SK-N-SH treated with all-trans-retinoic acid at 6 μM for 48 hours (cell line): Measurements from ENCODE around the gene CLCN4.

Experiments used
- ATAC-seq: fragments of 200-7000 bp; cut with Tn5 transposase; 3 replicates; pipeline ENCODE4 v1.9.1; 2020; ENCODE audit warnings: mild to moderate bottlenecking, moderate library complexity
- BACH2 ChIP-seq: fragments of 250-450 bp; sonication (Bioruptor Pico); IDR thresholded peaks from 2 replicates; pipeline ENCODE4 v1.9.0; 2021; ENCODE audit warnings: mild to moderate bottlenecking, borderline replicate concordance
- CSDC2 ChIP-seq: fragments of 250-450 bp; sonication (Bioruptor Pico); IDR thresholded peaks from 2 replicates; pipeline ENCODE4 v1.5.0; 2020; ENCODE audit warnings: mild to moderate bottlenecking, moderate library complexity
- ESRRG ChIP-seq: fragments of 250-450 bp; sonication (Bioruptor Pico); IDR thresholded peaks from 2 replicates; pipeline ENCODE4 v1.6.1; 2021; ENCODE audit warnings: mild to moderate bottlenecking
- GLIS3 ChIP-seq: fragments of 250-450 bp; sonication (Bioruptor Pico); IDR thresholded peaks from 2 replicates; pipeline ENCODE4 v1.5.0; 2020; ENCODE audit warnings: mild to moderate bottlenecking, moderate library complexity
- ISL1 ChIP-seq: fragments of 250-450 bp; sonication (Bioruptor Pico); IDR thresholded peaks from 2 replicates; pipeline ENCODE4 v2.1.2; 2022; ENCODE audit warnings: mild to moderate bottlenecking, moderate library complexity
- OSR1 ChIP-seq: fragments of 250-450 bp; sonication (Bioruptor Pico); IDR thresholded peaks from 2 replicates; pipeline ENCODE4 v1.8.0; 2022; ENCODE audit warnings: moderate library complexity, mild to moderate bottlenecking, inconsistent platforms
- POU6F1 ChIP-seq: fragments of 250-450 bp; sonication (Bioruptor Pico); IDR thresholded peaks from 2 replicates; pipeline ENCODE4 v1.8.0; 2021; ENCODE audit warnings: low read depth, mild to moderate bottlenecking, moderate library complexity, borderline replicate concordance
- PPARA ChIP-seq: fragments of 250-450 bp; sonication (Bioruptor Pico); IDR thresholded peaks from 2 replicates; pipeline ENCODE4 v1.5.0; 2020; ENCODE audit warnings: mild to moderate bottlenecking, borderline replicate concordance
- RARB ChIP-seq: fragments of 250-450 bp; sonication (Bioruptor Pico); IDR thresholded peaks from 2 replicates; pipeline ENCODE4 v1.8.0; 2021; ENCODE audit warnings: mild to moderate bottlenecking, moderate library complexity
- SNAI2 ChIP-seq: fragments of 250-450 bp; sonication (Bioruptor Pico); IDR thresholded peaks from 2 replicates; pipeline ENCODE4 v1.5.0; 2020; ENCODE audit warnings: mild to moderate bottlenecking, moderate library complexity
- TCF4 ChIP-seq: fragments of 250-450 bp; sonication (Bioruptor Pico); IDR thresholded peaks from 2 replicates; pipeline ENCODE4 v1.8.0; 2021; ENCODE audit warnings: mild to moderate bottlenecking, moderate library complexity, borderline replicate concordance
- TOX ChIP-seq: fragments of 250-450 bp; sonication (Bioruptor Pico); IDR thresholded peaks from 2 replicates; pipeline ENCODE4 v1.8.0; 2021; ENCODE audit warnings: mild to moderate bottlenecking, moderate library complexity, borderline replicate concordance
- TSHZ2 ChIP-seq: fragments of 250-450 bp; sonication (Bioruptor Pico); IDR thresholded peaks from 2 replicates; pipeline ENCODE4 v1.5.0; 2020; ENCODE audit warnings: mild to moderate bottlenecking, moderate library complexity
- ZFP30 ChIP-seq: fragments of 450-650 bp; formaldehyde crosslinking; IDR thresholded peaks from 2 replicates; pipeline ENCODE4 v1.5.0; 2022; ENCODE audit warnings: mild to moderate bottlenecking, moderate library complexity
- ZNF565 ChIP-seq: fragments of 450-650 bp; formaldehyde crosslinking; conservative IDR thresholded peaks from 2 replicates; pipeline ENCODE4 v1.5.0; 2020; ENCODE audit warnings: low read depth, mild to moderate bottlenecking, moderate library complexity
- ZNF70 ChIP-seq: fragments of 450-650 bp; formaldehyde crosslinking; IDR thresholded peaks from 2 replicates; pipeline ENCODE4 v1.5.0; 2020; ENCODE audit warnings: mild to moderate bottlenecking, moderate library complexity
- ZNF8 ChIP-seq: fragments of 450-650 bp; formaldehyde crosslinking; IDR thresholded peaks from 2 replicates; pipeline ENCODE4 v1.5.0; 2020; ENCODE audit warnings: mild to moderate bottlenecking, moderate library complexity
- TF ChIP-seq, protein P1 (sequence below): fragments of 250-450 bp; sonication (Bioruptor Pico); IDR thresholded peaks from 2 replicates; pipeline ENCODE4 v1.8.0; 2020; ENCODE audit warnings: mild to moderate bottlenecking, moderate library complexity, borderline replicate concordance
- TF ChIP-seq, protein P2 (sequence below): fragments of 250-450 bp; sonication (Bioruptor Pico); IDR thresholded peaks from 2 replicates; pipeline ENCODE4 v1.5.1; 2021; ENCODE audit warnings: mild to moderate bottlenecking, moderate library complexity

Gene CLCN4

DNA sequence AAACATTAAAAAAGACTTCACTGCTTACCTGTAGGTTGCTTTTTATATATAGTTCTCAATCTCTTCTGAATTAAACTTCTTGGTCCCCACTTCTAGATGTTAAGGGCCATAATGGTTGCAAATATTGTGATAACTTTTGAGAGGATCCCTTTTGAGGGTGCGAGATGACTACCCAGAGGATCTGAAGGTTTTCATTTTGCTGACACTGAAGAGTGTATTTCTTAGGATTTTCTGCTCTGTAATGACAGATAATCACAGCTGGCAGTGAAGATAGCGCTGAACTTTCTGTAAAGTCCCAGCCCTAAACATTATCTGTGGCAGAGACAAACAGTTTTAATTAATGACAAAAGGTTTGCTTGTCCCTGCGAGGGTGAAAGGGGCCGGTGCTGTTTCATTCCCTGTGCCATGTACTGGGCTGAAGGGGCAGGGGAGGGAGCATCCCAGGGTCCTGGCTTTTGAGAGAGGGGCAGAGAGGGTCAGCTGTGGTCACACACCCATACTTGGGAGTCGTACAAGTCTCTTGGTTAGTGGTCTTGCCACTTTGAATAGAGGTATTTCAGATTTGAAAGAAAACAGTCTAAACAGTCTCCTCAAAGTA lies 22.2 kb downstream of the CLCN4 start:
- no peak for ATAC-seq
- TF ChIP-seq ZNF8 (CRISPR knock-in tag) (no peak), OSR1 (CRISPR knock-in tag) (no peak), ZFP30 (CRISPR knock-in tag) (no peak), CSDC2 (no peak), PPARA (CRISPR knock-in tag) (no peak), SNAI2 (CRISPR knock-in tag) (no peak), ISL1 (no peak)

DNA sequence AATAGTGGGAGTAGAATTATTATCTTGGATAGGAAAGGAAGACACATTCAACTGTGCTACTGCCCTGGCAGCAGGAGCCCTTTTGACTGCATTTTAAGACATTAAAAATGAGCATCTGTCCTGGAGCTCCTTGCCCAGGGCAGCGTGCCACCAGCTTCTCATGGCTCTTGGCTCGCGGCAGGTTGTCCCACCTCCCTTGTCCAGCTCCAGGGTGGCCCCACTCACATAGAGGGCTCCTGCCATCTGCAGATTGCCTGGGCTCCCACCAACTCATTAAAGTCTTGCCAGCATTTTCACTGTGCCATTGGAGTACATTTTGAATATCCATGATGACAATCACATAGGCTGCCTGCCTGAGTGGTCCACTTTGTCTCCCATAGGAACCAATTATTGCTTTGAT lies 27.0 kb downstream of the CLCN4 start:
- no peak for ATAC-seq
- TF ChIP-seq, protein P1, sequence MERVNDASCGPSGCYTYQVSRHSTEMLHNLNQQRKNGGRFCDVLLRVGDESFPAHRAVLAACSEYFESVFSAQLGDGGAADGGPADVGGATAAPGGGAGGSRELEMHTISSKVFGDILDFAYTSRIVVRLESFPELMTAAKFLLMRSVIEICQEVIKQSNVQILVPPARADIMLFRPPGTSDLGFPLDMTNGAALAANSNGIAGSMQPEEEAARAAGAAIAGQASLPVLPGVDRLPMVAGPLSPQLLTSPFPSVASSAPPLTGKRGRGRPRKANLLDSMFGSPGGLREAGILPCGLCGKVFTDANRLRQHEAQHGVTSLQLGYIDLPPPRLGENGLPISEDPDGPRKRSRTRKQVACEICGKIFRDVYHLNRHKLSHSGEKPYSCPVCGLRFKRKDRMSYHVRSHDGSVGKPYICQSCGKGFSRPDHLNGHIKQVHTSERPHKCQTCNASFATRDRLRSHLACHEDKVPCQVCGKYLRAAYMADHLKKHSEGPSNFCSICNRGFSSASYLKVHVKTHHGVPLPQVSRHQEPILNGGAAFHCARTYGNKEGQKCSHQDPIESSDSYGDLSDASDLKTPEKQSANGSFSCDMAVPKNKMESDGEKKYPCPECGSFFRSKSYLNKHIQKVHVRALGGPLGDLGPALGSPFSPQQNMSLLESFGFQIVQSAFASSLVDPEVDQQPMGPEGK (CRISPR knock-in tag) = no peak
- no peak for TF ChIP-seq GLIS3 (CRISPR knock-in tag)
- TF ChIP-seq, protein P2, sequence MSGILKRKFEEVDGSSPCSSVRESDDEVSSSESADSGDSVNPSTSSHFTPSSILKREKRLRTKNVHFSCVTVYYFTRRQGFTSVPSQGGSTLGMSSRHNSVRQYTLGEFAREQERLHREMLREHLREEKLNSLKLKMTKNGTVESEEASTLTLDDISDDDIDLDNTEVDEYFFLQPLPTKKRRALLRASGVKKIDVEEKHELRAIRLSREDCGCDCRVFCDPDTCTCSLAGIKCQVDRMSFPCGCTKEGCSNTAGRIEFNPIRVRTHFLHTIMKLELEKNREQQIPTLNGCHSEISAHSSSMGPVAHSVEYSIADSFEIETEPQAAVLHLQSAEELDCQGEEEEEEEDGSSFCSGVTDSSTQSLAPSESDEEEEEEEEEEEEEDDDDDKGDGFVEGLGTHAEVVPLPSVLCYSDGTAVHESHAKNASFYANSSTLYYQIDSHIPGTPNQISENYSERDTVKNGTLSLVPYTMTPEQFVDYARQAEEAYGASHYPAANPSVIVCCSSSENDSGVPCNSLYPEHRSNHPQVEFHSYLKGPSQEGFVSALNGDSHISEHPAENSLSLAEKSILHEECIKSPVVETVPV (CRISPR knock-in tag) = no peak

DNA sequence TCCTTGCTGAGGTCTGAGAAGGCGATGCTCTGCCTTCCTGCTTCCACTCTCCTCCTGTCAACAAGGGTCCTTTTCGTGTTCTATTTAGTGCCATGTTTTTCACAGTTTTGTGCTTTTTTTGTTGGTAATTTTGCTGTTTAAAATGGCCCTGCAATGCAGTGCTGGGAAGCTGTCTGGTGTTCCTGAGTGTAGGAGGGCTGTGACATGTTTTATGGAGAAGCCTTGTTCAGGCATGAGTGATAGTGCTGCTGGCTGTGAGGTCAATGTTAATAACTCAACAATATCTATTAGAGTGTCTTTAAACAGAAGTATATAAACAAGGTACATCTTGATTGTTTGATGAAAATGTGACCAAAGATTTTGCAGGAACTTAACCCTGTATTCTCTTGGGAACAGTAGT lies 27.6 kb downstream of the CLCN4 start:
- ATAC-seq = no peak

More for the DNA sequence above, 27.6 kb downstream of the CLCN4 start:
- no peak for TF ChIP-seq TSHZ2
- no peak for TF ChIP-seq ESRRG (CRISPR knock-in tag)
- no peak for TF ChIP-seq ZNF70 (CRISPR knock-in tag)
- TF ChIP-seq BACH2 (CRISPR knock-in tag) = no peak
- no peak for TF ChIP-seq GLIS3 (CRISPR knock-in tag)
- no peak for TF ChIP-seq ISL1
- TF ChIP-seq ZFP30 (CRISPR knock-in tag) = no peak
- no peak for TF ChIP-seq SNAI2 (CRISPR knock-in tag)
- no peak for TF ChIP-seq TOX (CRISPR knock-in tag)
- TF ChIP-seq, protein P1 (CRISPR knock-in tag) = no peak
- no peak for TF ChIP-seq CSDC2
- TF ChIP-seq TCF4 = no peak
- no peak for TF ChIP-seq POU6F1 (CRISPR knock-in tag)
- TF ChIP-seq RARB (CRISPR knock-in tag) = no peak
- no peak for TF ChIP-seq PPARA (CRISPR knock-in tag)
- TF ChIP-seq ZNF565 (CRISPR knock-in tag) = no peak
